K562 (cell line): ENCODE measurements around the gene CNTRL.

Experiments used
- BRCA1 ChIP-seq, 2 experiments: fragments of 450-650 bp in 1 of 2; sonication (generic) in 1 of 2; formaldehyde crosslinking in 1 of 2; IDR thresholded peaks; 2 replicates each; pipeline versions ENCODE4 v1.5.0 to v1.6.1; 2017 to 2020; ENCODE audit warnings: mild to moderate bottlenecking in 1 of 2, missing genetic modification reagents in 1 of 2
- CREB1 ChIP-seq, 2 experiments: sonication (generic) in 1 of 2; formaldehyde crosslinking in 1 of 2; IDR thresholded peaks; 2 replicates each; pipeline versions ENCODE4 v1.6.1 to v1.8.0; 2012 to 2022; ENCODE audit warnings: inconsistent platforms in 1 of 2, mild to moderate bottlenecking in 1 of 2, missing genetic modification reagents in 1 of 2, moderate library complexity in 1 of 2
- EZH2 ChIP-seq: IDR thresholded peaks from 2 replicates; pipeline ENCODE4 v1.6.1; 2012; ENCODE audit warnings: low read depth, mild to moderate bottlenecking, inconsistent platforms, low read length, borderline replicate concordance
- FOXK1 ChIP-seq: sonication (generic); formaldehyde crosslinking; IDR thresholded peaks from 2 replicates; pipeline ENCODE4 v1.8.0; 2022; ENCODE audit warnings: missing genetic modification reagents, mild to moderate bottlenecking, borderline replicate concordance
- JUND ChIP-seq, 2 experiments: IDR thresholded peaks; 2 replicates in 1 of 2; 3 replicates in 1 of 2; pipeline ENCODE4 v1.6.1; 2011; ENCODE audit warnings: borderline replicate concordance in 2 of 2, low read depth in 2 of 2, low read length in 2 of 2, improper control_type of control experiment in 1 of 2, missing biosample characterization in 1 of 2, missing genetic modification characterization in 1 of 2, missing genetic modification reagents in 1 of 2
- NR1H2 ChIP-seq: sonication (generic); formaldehyde crosslinking; IDR thresholded peaks from 2 replicates; pipeline ENCODE4 v1.4.0; 2020; ENCODE audit warnings: mild to moderate bottlenecking, missing genetic modification reagents
- POLR2A ChIP-seq: fragments of 450-650 bp; conservative IDR thresholded peaks from 2 replicates; pipeline ENCODE4 v1.6.1; 2016
- ZC3H8 ChIP-seq: fragments of 450-650 bp; IDR thresholded peaks from 2 replicates; pipeline ENCODE4 v1.6.1; 2017
- ZNF23 ChIP-seq: fragments of 250-450 bp; sonication (Bioruptor Pico); IDR thresholded peaks from 2 replicates; pipeline ENCODE4 v1.4.0; 2020; ENCODE audit warnings: mild to moderate bottlenecking
- ZNF785 ChIP-seq: fragments of 250-450 bp; sonication (Bioruptor Pico); IDR thresholded peaks from 2 replicates; pipeline ENCODE4 v1.4.0; 2020; ENCODE audit warnings: mild to moderate bottlenecking
- TF ChIP-seq, protein P1 (sequence below), 3 experiments: IDR thresholded peaks in 2 of 3; conservative IDR thresholded peaks in 1 of 3; 2 replicates each; pipeline ENCODE4 v1.5.1; 2011 to 2012; ENCODE audit warnings: low read length in 3 of 3, mild to moderate bottlenecking in 3 of 3, control low read depth in 2 of 3, improper control_type of control experiment in 1 of 3, inconsistent platforms in 1 of 3, low read depth in 1 of 3, mixed read lengths in 1 of 3, moderate library complexity in 1 of 3; ENCODE audit not compliant: insufficient read depth in 2 of 3
- TF ChIP-seq, protein P2 (sequence below): fragments of 450-650 bp; IDR thresholded peaks from 2 replicates; pipeline ENCODE4 v1.6.1; 2016; ENCODE audit warnings: antibody characterized with exemption
- TF ChIP-seq, protein P3 (sequence below), 2 experiments: IDR thresholded peaks; 2 replicates each; pipeline ENCODE4 v1.6.1; 2011; ENCODE audit warnings: borderline replicate concordance in 1 of 2, control low read depth in 1 of 2, low read depth in 1 of 2, low read length in 1 of 2, mild to moderate bottlenecking in 1 of 2, mixed read lengths in 1 of 2, moderate library complexity in 1 of 2; ENCODE audit not compliant: insufficient read depth in 1 of 2, insufficient read length in 1 of 2, poor library complexity in 1 of 2, severe bottlenecking in 1 of 2; ENCODE audit errors: extremely low read depth in 1 of 2

DNA sequence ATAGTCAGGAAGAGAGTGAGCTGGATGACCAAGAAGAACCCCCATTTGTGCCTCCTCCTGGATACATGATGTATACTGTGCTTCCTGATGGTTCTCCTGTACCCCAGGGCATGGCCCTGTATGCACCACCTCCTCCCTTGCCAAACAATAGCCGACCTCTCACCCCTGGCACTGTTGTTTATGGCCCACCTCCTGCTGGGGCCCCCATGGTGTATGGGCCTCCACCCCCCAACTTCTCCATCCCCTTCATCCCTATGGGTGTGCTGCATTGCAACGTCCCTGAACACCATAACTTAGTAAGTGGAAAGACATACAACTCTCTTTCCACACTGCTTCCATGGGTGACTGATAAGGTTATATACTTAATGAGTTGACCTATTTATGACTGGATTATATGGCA is 75.4 kb downstream of the CNTRL start:
- TF ChIP-seq, protein P1, sequence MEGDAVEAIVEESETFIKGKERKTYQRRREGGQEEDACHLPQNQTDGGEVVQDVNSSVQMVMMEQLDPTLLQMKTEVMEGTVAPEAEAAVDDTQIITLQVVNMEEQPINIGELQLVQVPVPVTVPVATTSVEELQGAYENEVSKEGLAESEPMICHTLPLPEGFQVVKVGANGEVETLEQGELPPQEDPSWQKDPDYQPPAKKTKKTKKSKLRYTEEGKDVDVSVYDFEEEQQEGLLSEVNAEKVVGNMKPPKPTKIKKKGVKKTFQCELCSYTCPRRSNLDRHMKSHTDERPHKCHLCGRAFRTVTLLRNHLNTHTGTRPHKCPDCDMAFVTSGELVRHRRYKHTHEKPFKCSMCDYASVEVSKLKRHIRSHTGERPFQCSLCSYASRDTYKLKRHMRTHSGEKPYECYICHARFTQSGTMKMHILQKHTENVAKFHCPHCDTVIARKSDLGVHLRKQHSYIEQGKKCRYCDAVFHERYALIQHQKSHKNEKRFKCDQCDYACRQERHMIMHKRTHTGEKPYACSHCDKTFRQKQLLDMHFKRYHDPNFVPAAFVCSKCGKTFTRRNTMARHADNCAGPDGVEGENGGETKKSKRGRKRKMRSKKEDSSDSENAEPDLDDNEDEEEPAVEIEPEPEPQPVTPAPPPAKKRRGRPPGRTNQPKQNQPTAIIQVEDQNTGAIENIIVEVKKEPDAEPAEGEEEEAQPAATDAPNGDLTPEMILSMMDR (IDR thresholded peaks at IDR 0.05 in 2 of 3, conservative IDR thresholded peaks at IDR 0.05 in 1 of 3; ENCODE audit: insufficient read depth in 2 of 3, low read depth in 1 of 3, low read length in 3 of 3) = no peak
- TF ChIP-seq FOXK1 (CRISPR knock-in tag) (no peak), POLR2A (no peak), ZNF23 (CRISPR knock-in tag) (no peak), ZNF785 (CRISPR knock-in tag) (no peak), NR1H2 (CRISPR knock-in tag) (no peak), JUND (IDR thresholded peaks at IDR 0.05; ENCODE audit: borderline replicate concordance, low read depth, low read length) (no peak), JUND (tag; IDR thresholded peaks at IDR 0.05; ENCODE audit: borderline replicate concordance, low read depth, low read length) (no peak), CREB1 (IDR thresholded peaks at IDR 0.05) (no peak), CREB1 (CRISPR knock-in tag; IDR thresholded peaks at IDR 0.05) (no peak), BRCA1 (IDR thresholded peaks at IDR 0.05) (no peak), BRCA1 (CRISPR knock-in tag; IDR thresholded peaks at IDR 0.05) (no peak), EZH2 (no peak), ZC3H8 (no peak)
- TF ChIP-seq, protein P2, sequence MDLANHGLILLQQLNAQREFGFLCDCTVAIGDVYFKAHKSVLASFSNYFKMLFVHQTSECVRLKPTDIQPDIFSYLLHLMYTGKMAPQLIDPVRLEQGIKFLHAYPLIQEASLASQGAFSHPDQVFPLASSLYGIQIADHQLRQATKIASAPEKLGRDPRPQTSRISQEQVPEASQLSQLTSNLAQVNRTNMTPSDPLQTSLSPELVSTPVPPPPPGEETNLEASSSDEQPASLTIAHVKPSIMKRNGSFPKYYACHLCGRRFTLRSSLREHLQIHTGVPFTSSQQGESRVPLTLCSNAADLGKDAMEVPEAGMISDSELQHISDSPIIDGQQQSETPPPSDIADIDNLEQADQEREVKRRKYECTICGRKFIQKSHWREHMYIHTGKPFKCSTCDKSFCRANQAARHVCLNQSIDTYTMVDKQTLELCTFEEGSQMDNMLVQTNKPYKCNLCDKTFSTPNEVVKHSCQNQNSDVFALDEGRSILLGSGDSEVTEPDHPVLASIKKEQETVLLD = no peak
- TF ChIP-seq, protein P3, sequence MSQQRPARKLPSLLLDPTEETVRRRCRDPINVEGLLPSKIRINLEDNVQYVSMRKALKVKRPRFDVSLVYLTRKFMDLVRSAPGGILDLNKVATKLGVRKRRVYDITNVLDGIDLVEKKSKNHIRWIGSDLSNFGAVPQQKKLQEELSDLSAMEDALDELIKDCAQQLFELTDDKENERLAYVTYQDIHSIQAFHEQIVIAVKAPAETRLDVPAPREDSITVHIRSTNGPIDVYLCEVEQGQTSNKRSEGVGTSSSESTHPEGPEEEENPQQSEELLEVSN (IDR thresholded peaks at IDR 0.05; ENCODE audit: borderline replicate concordance in 1 of 2, extremely low read depth in 1 of 2, insufficient read depth in 1 of 2, insufficient read length in 1 of 2, low read depth in 1 of 2, low read length in 1 of 2, poor library complexity in 1 of 2, severe bottlenecking in 1 of 2) = no peak
